NCI-H345 treated with DMSO at 0.1 percent for 48 hours (cell line): ENCODE measurements around the gene COL4A3.

Experiments used
- DNase-seq: peaks from one replicate; lab custom pipeline; 2025; ENCODE audit not compliant: unreplicated experiment; lab: John Stamatoyannopoulos, UW

COL4A3 gene

GRCh38 chr2:227163998-227164762, at the start of gene COL4A3, which contains the start of gene COL4A4:
Gene COL4A3 (plus strand): TSS chr2:227164624. CDS start chr2:227164727, 103 bp downstream.
Gene COL4A4 (minus strand): TSS chr2:227164205. CDS start chr2:227147483, 16,722 bp downstream.
- DNase-seq: peak; percentile 72

DNA sequence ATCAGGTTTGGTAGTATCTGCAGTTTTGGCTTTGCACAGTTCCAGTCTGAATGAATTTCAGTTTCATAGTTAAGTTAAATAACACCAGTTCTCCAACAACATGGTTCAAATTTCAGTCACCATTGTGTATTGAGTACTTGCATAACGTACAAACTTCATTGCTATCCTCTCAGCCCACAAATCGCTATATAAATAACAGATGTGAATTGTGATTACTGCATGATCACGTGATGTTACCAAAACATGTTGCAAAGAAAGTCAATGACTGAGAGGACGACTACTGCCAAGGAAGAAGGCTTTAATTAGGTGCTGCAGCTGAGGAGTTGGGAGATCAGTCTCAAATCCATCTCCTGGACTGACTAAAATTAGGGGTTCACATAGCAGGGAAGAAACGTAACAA, 48.7 kb upstream of the COL4A3 start:
- no peak for DNase-seq

GRCh38 chr2:227117027-227117426, 47.4 kb upstream of the COL4A3 start:
- no peak for DNase-seq

DNA sequence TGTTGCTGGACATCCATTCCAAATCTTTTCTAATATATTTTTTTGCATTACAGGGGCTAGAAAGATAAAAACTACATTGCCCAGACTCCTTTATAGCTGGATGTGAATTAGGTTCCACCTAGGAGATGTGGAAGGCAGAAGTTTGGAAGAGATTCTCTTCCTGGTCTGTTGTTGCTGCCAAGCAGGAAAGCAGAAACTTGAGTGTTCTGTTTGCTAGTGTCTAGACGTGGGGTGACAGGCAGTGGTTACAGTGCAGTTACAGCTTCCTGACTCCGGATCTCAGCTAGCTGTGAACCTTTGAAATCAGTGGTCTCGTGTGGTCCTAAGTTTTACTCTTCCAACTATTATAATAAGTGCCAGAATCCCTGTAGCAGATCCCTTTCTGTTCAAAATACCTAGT, 46.6 kb upstream of the COL4A3 start:
- no peak for DNase-seq

GRCh38 chr2:227118353-227118752, 46.1 kb upstream of the COL4A3 start:
- no peak for DNase-seq

DNA sequence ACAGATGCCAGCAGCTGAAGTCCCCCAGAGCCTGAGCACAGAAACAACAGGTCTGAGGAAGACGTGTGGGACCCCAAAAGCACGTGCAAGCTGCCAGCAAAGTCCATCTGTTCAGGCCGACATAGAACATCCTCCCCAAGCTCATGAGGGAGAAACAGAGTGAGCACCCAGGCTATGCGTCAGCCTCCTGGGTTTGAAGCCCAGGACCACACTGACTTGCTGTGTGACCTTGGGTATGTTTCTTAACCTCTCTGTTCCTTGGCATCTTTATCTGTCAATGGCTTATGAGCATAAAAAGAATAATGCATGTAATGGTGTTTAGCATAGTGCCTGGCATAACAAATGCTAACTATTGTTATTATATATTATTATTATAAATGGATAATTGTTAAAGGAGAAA, 40.7 kb upstream of the COL4A3 start:
- no peak for DNase-seq

GRCh38 chr2:227124811-227125210, 39.6 kb upstream of the COL4A3 start:
- no peak for DNase-seq

DNA sequence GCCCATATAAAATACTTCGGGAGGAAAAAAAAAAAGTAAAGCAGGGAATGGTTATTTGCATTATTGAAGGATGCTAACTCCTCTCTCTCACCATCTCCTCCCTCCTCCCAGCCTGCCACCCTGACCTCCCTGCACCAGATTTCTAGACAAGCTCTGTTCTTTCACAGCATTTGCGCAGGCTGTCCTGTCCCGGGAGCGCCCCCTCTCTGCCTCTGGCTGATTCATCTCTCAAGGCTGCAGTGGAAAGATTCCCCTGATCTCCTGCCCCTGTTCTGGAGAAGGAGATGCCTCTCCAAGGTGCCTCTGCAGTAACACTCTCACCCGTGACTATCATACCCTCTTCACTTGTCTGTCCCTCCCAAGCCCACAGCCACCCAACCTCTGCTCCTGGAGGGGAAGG, 38.9 kb upstream of the COL4A3 start:
- no peak for DNase-seq

GRCh38 chr2:227127201-227127600, 37.2 kb upstream of the COL4A3 start:
- peak; percentile 42 for DNase-seq

DNA sequence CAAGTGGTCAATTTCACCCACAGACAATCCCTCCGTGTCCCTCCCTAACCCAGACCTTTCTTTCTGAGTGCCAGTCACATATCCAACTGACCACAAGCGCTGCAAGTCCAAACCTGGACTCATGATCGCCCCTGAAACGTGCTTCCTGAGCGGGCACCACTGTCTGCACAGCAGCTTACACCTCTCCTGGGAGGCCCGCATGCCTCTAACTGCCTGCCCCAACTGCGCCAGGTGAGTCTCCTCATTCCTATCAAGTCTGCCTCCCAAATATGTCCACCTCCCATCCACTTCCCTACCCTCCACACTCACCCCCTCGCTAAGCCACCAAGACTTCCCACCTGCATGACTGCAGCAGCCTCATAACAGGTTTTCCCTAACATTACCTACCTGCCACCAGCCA, 33.8 kb upstream of the COL4A3 start:
- no peak for DNase-seq

DNA sequence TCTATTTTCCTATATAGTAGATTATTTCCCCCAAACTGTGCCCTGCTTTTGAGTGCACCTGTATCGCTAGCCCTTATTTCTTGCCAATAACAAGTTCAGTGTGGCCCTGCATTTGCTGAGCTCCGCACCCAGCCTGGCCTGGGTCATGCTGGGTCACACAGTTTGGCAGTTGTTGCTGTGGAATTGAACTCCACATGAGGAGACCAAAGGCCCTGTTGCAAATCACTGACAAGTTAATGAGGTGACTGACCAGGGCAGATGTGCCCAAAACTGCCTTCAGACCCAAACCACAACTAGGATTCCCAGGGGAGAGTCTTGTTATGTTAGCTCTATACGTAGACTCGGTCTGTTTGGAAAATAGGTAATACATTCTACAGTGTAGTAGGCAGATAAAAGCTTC, 31.4 kb upstream of the COL4A3 start:
- DNase-seq: no peak

GRCh38 chr2:227134591-227134990, 29.8 kb upstream of the COL4A3 start:
- no peak for DNase-seq

- DNase-seq: no peak
Measured at GRCh38 chr2:227141301-227141700, 23.1 kb upstream of the COL4A3 start.

DNA sequence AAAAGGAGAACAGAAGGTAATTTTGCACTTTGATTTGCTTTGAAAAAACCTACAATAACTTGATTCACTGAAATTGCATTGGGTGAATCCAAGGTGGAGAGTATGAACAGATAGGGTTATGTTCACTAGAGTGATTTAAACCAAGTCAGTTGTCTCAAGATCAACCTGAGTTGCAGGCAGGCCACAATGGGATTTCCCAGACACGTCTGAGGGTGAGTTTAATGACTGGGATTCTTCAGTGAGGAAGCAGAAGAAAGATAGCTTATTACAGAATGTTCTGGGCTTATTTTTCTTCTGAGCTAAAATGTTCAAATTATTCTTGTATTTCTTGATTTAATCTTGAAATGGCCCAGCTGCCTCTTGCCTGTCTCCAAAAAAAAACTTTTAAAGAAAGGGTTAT, 20.5 kb upstream of the COL4A3 start:
- no peak for DNase-seq

DNA sequence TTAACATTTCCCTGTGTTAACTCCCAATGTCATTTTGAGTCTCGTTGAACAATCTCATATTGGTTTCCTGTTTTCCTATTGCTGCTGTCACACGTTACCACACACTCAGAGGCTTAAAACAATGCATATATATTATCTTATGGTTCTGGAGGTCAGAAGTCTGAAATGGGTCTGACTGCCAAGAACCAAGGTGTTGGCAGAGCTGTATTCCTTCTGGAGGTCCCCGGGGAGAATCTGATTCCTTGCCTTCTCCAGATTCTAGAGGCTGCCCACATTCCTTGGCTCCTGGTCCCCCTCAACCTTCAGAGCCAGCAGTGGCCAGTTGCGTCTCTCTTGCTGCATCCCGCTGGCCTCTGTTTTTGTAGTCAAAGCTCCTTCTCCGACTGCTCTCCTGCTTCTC, 18.0 kb upstream of the COL4A3 start:
- no peak for DNase-seq

DNA sequence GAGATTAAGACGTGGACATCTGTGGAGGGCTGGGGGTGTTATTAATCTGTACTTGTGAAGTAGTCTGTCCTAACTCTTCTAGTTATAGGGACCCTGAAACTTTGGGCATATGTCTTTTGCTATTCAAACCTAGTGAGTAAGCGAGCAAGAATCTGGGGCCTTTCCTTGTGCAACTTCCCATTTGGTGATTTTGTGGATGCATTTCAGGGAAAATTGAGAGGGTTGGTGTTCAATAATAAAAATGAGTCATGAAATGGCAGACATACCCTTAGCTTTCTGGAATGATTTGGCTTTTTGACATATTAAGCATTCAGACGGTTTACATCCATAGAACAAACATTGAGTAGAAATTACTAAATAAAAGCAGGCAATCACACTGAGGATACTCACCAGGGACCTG, 17.4 kb upstream of the COL4A3 start:
- no peak for DNase-seq

GRCh38 chr2:227148106-227148505, 16.3 kb upstream of the COL4A3 start:
- no peak for DNase-seq

DNA sequence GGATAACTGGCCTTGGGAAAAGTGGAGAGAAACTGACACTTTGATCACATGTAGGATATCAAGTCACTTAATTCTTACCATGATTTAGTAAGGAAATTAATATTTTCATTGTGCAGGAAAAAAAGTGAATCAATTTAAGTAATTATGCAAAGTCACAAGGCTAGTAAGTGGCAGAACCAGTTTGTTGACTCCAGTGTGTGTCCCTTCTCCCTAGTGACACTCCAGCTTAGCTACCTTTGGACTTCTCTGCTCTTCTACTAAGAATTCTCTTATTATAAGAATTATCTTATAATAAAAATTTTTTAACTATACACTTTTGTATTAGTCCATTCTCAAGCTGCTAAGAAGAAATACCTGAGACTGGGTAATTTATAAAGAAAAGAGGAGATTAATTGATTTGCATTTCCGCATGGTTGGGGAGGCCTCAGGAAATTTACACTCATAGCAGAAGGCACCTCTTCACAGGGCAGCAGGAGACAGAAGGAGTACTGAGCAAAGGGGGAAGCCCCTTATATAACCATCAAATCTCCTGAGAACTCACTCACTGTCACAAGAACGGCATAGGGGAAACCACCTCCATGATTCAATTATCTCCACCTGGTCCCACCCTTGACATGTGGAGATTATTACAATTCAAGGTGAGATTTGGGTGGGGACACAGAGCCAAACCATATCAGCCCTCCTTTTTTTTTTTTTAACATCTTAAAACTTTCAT, 14.0 kb upstream of the COL4A3 start:
- no peak for DNase-seq

GRCh38 chr2:227152093-227152766, 12.2 kb upstream of the COL4A3 start:
- no peak for DNase-seq

DNA sequence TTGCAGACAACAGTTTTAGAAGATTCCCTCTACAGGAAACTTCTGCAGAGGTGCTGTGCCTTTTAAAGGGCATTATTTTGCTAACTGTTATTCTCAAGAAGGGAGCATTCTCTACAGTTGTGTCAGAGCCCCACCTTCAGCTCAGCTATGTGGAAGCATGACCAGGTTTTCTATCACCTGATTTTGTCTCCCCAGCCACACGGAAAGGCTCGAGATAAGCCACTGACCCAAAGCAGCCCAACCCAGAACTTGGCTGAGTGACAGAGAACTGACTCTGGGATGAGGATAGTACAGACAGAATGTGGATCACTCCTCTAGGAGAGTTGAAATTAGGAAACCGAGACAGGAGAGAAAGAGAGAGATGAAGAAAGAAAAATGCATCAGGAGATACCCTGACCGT, 11.1 kb upstream of the COL4A3 start:
- DNase-seq: no peak

DNA sequence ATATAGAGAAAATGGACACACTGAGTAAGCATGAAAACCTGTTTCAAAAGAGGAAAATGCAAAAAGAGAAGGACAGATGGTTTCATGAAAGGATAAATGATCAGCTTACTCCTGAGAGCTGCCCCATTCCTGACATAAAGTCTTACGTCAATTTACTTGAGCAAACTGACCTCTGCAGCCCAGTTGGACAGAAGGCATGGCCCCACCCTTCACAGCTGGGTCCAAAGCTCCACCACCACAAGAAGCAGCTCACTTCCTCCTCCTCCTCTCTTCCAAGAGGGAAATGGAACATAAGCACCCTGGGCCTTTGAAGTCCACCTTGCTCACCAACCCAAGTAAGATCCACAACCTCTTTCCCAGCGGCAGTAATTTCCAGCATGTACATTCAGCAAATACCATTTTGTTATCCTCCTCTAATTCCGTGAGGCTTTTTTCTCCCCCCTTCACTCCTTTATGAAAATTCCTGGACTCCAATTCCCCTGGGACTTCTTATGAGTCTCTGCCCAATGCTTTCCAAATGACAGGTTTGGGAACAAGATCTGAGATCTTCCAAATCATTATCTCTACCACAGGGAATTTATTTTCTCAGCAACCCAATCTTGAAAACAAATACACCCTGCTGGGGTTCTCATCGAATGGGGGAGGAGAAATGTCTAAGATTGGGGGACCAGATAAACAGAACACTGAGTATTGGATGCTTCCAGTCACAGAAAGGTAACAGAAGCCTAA, 10.5 kb upstream of the COL4A3 start:
- no peak for DNase-seq
